ENCODE results near the gene PRM1. TPM values are rescaled to one million over a fixed set of nuclear protein-coding genes. Genes with fewer than 3 reads are reported as not detected.

Gene PRM1
- polyA plus RNA-seq, 2 donors = not detected

DNA sequence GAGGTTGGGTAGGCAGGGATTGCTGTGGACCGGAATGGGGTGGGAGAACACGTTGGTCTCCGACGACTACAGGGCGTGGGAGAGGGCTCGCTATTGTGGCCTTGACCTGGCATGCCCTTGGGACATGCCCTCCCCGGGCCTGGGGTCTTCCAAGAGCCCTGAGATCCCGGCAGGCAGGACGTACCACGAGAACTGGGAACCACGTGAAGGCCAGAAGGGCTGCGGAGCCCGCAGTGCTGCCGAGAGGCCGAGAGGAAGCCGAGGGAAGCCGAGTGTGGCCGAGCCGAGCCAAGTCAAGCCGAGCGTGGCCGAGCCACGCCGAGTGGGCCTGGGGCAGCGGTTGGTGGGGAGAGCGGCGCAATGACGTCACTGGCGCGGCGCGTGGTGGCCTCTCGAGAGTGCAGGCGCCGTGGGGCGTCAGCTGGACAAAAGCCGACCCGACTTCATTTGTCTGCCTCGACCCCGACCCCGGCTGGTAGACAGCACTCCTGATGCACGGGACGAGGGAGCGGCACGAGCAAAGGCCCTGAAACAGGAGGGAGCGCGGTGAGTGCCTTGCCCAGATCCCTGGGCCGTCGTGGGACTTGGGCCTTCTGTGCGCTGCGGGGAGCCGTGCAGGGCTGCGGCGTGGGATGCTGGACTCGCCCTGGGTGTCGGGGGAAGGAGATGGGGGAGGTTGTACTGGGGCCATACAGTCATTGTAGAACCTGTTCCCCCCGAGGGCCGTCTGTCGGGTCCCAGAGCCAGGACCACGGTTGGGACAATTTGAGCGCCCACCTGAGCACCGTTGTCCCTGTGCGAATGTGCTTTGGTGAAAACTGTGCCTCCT, 31.7 kb downstream of the PRM1 start:
- Histone ChIP-seq H3K36me3 (ENCODE audit: control insufficient read depth in 2 of 2, insufficient read depth in 2 of 2, low read length in 1 of 2) (no peaks in the 10 kb centered on the region), H3K27ac (ENCODE audit: low read depth in 2 of 2, low read length in 1 of 2) (no peak overlapping the region), H3K27me3 (ENCODE audit: control insufficient read depth in 1 of 2, insufficient read depth in 2 of 2, low read length in 2 of 2) (no peaks in the 10 kb centered on the region), H3K4me1 (ENCODE audit: control insufficient read depth in 2 of 2, insufficient read depth in 2 of 2, low read length in 1 of 2) (peaks cover 0 to under 1% of the 10 kb centered on the region in 2 donors), H3K9me3 (ENCODE audit: control insufficient read depth in 2 of 2, insufficient read depth in 1 of 2, low read depth in 1 of 2, low read length in 1 of 2) (no peaks in the 10 kb centered on the region), H3K4me3 (ENCODE audit: low read depth in 1 of 2, low read length in 2 of 2) (no peak overlapping the region)
- 93 to 94% methylated on average over 63 of the region's 63 CpGs for WGBS, 2 donors

- Histone ChIP-seq H3K4me3 (ENCODE audit: low read depth in 1 of 2, low read length in 2 of 2) (no peak overlapping the region), H3K27ac (ENCODE audit: low read depth in 2 of 2, low read length in 1 of 2) (no peak overlapping the region), H3K9me3 (ENCODE audit: control insufficient read depth in 2 of 2, insufficient read depth in 1 of 2, low read depth in 1 of 2, low read length in 1 of 2) (no peaks in the 10 kb centered on the region), H3K4me1 (ENCODE audit: control insufficient read depth in 2 of 2, insufficient read depth in 2 of 2, low read length in 1 of 2) (no peaks in the 10 kb centered on the region), H3K27me3 (ENCODE audit: control insufficient read depth in 1 of 2, insufficient read depth in 2 of 2, low read length in 2 of 2) (no peaks in the 10 kb centered on the region), H3K36me3 (ENCODE audit: control insufficient read depth in 2 of 2, insufficient read depth in 2 of 2, low read length in 1 of 2) (no peaks in the 10 kb centered on the region)
- 56 to 72% methylated on average over 8 of the region's 8 CpGs for WGBS, 2 donors
These were observed 33.0 kb downstream of the PRM1 start for GRCh38 chr16:11248133-11248532.

DNA sequence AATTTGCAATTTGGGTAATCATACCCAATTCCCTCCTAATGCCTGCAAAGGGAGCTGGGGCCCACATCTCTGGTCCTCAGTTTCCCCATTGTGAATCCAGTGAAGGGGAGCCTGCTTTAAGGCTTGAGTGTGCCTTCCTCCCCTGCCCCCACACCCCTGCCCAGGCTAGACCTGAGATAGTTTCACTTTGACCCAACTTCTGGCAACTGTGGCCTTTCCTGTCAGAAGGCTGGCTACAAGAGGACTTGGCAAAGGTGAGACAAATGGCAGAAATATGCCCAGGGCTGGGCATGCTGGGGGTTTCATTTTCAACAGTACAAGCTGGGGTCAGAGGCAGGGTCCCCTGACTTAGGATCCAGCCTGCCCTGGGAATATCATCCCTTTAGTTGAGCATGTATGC, 35.1 kb downstream of the PRM1 start:
- no peak overlapping the region for H3K4me3 ChIP-seq (ENCODE audit: low read depth in 1 of 2, low read length in 2 of 2)
- H3K4me1 ChIP-seq (ENCODE audit: control insufficient read depth in 2 of 2, insufficient read depth in 2 of 2, low read length in 1 of 2) = no peaks in the 10 kb centered on the region
- no peaks in the 10 kb centered on the region for H3K36me3 ChIP-seq (ENCODE audit: control insufficient read depth in 2 of 2, insufficient read depth in 2 of 2, low read length in 1 of 2)
- no peaks in the 10 kb centered on the region for H3K27me3 ChIP-seq (ENCODE audit: control insufficient read depth in 1 of 2, insufficient read depth in 2 of 2, low read length in 2 of 2)
- H3K27ac ChIP-seq (ENCODE audit: low read depth in 2 of 2, low read length in 1 of 2) = no peak overlapping the region
- H3K9me3 ChIP-seq (ENCODE audit: control insufficient read depth in 2 of 2, insufficient read depth in 1 of 2, low read depth in 1 of 2, low read length in 1 of 2) = no peaks in the 10 kb centered on the region

DNA sequence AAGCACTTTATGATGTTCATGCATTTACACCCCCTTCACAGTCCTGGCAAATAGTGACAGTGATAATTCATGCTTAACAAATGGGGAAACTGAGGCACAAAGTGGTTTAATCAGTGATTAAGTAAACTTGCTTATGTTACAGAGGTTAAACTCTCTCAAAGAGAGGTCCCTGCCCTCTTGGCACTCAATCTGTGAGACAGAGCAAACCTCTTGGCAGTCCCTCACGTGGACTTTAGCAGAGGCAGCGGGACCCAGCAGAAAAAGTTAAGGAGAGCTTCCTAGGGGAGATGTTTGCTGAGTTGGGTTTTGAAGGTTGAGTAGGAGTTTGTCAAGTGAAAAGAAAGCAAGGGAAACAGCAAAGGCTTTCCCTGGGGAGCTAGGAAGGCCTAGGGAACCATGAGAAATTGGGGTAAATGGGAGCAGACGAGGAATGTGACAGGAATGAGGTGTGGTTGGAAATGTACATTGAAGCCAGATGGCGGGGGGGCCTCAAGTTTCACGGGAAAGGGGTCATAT, 35.9 kb downstream of the PRM1 start:
- Histone ChIP-seq H3K4me3 (ENCODE audit: low read depth in 1 of 2, low read length in 2 of 2) (no peak overlapping the region), H3K36me3 (ENCODE audit: control insufficient read depth in 2 of 2, insufficient read depth in 2 of 2, low read length in 1 of 2) (no peaks in the 10 kb centered on the region), H3K27ac (ENCODE audit: low read depth in 2 of 2, low read length in 1 of 2) (no peak overlapping the region), H3K9me3 (ENCODE audit: control insufficient read depth in 2 of 2, insufficient read depth in 1 of 2, low read depth in 1 of 2, low read length in 1 of 2) (no peaks in the 10 kb centered on the region), H3K4me1 (ENCODE audit: control insufficient read depth in 2 of 2, insufficient read depth in 2 of 2, low read length in 1 of 2) (no peaks in the 10 kb centered on the region), H3K27me3 (ENCODE audit: control insufficient read depth in 1 of 2, insufficient read depth in 2 of 2, low read length in 2 of 2) (no peaks in the 10 kb centered on the region)
- WGBS, 2 donors = 83 to 86% methylated on average over 5 of the region's 5 CpGs

DNA sequence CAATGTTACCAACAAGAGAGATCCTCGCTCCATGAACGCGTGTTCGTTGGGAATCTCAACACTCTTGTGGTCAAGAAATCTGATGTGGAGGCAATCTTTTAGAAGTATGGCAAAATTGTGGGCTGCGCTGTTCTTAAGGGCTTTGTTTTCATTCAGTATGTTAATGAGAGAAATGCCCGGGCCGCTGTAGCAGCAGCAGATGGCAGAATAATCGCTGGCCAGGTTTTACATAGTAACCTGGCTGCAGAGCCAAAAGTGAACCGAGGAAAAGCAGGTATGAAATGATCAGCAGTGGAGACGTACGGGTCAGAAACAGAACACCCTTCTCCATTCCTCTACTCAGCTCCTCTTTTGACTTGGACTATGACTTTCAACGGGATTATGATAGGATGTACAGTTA, 38.5 kb downstream of the PRM1 start:
- Histone ChIP-seq H3K36me3 (ENCODE audit: control insufficient read depth in 2 of 2, insufficient read depth in 2 of 2, low read length in 1 of 2) (no peaks in the 10 kb centered on the region), H3K4me3 (ENCODE audit: low read depth in 1 of 2, low read length in 2 of 2) (no peak overlapping the region), H3K27me3 (ENCODE audit: control insufficient read depth in 1 of 2, insufficient read depth in 2 of 2, low read length in 2 of 2) (no peaks in the 10 kb centered on the region), H3K9me3 (ENCODE audit: control insufficient read depth in 2 of 2, insufficient read depth in 1 of 2, low read depth in 1 of 2, low read length in 1 of 2) (no peaks in the 10 kb centered on the region), H3K27ac (ENCODE audit: low read depth in 2 of 2, low read length in 1 of 2) (no peak overlapping the region), H3K4me1 (ENCODE audit: control insufficient read depth in 2 of 2, insufficient read depth in 2 of 2, low read length in 1 of 2) (no peaks in the 10 kb centered on the region)
- 81 to 89% methylated on average over 12 of the region's 12 CpGs for WGBS, 2 donors

DNA sequence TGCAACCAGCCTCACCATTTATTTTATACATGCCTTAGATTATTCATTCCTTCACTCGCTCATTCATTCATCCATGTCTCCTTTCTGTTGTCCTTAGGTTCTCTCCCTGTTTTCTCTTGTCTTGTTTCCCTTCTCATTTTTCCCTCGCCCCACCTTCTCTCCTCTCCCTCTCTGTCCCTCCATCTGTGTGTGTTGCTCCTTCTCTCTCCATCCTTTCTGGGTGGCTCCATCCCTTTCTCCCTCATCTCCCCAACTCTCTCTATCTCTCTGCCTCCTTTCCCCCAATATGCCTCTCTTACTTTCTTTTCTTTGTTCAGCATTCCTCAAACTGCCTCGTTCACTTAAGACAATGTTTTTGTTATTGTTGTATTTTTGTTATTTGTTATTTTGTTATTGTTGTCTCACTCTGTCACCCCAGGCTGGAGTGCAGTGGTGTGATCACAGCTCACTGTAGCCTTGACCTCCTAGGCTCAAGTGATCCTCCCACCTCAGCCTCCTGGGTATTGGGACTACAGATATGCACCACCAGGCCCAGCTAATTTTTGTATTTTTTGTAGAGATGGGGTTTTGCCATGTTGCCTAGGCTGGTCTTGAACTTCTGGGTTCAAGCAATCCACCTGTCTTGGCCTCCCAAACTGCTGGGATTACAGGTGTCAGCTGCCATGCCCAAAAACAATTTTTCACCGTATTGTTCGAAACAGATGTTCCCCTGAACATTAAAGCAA, 39.5 kb downstream of the PRM1 start:
- Histone ChIP-seq H3K4me3 (ENCODE audit: low read depth in 1 of 2, low read length in 2 of 2) (no peak overlapping the region), H3K9me3 (ENCODE audit: control insufficient read depth in 2 of 2, insufficient read depth in 1 of 2, low read depth in 1 of 2, low read length in 1 of 2) (no peaks in the 10 kb centered on the region), H3K36me3 (ENCODE audit: control insufficient read depth in 2 of 2, insufficient read depth in 2 of 2, low read length in 1 of 2) (no peaks in the 10 kb centered on the region), H3K4me1 (ENCODE audit: control insufficient read depth in 2 of 2, insufficient read depth in 2 of 2, low read length in 1 of 2) (no peaks in the 10 kb centered on the region), H3K27ac (ENCODE audit: low read depth in 2 of 2, low read length in 1 of 2) (no peak overlapping the region), H3K27me3 (ENCODE audit: control insufficient read depth in 1 of 2, insufficient read depth in 2 of 2, low read length in 2 of 2) (no peaks in the 10 kb centered on the region)
- WGBS, 2 donors = 88 to 95% methylated on average over 5 of the region's 5 CpGs

DNA sequence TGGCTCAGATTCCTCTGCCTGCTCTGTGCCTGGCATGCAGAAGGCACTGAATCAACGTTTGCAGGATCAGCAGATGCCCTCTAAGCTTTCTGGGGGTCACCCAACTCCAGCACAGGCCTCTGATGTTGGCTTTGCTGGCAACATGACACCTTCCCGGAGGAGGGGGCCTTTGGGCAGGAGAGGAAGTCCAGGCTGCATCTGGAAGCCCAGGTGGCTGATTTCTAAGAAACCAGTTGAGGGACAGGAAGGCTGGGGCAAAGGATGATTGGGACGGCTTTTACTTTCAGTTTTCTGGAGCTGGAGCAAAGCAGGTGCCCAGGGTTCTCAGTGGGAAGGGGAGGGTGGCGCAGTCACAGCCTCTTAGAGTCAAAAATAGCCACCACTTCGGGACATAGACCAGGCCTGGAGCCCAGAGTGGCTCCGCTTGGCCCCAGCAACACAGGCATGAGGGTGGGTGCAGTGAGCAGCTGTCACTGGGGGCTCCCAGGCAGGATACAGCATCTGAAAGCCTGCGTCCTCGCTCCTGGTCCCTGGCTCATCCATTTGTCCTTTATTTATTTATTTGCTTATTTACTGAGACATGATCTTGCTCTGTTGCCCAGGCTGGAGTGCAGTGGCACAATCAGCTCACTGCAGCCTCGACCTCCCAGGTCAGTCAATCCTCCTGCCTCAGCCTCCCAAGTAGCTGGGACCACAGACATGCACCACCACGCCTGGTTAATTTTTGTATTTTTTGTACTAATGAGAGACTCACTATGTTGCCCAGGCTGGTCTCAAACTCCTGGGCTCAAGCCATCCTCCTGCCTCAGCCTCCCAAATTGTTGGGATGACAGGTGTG, 40.3 kb downstream of the PRM1 start:
- no peaks in the 10 kb centered on the region for H3K36me3 ChIP-seq (ENCODE audit: control insufficient read depth in 2 of 2, insufficient read depth in 2 of 2, low read length in 1 of 2)
- H3K27me3 ChIP-seq (ENCODE audit: control insufficient read depth in 1 of 2, insufficient read depth in 2 of 2, low read length in 2 of 2) = no peaks in the 10 kb centered on the region
- H3K9me3 ChIP-seq (ENCODE audit: control insufficient read depth in 2 of 2, insufficient read depth in 1 of 2, low read depth in 1 of 2, low read length in 1 of 2) = no peaks in the 10 kb centered on the region
- H3K4me1 ChIP-seq (ENCODE audit: control insufficient read depth in 2 of 2, insufficient read depth in 2 of 2, low read length in 1 of 2) = no peaks in the 10 kb centered on the region
- H3K4me3 ChIP-seq (ENCODE audit: low read depth in 1 of 2, low read length in 2 of 2) = no peak overlapping the region
- WGBS, 2 donors = 72 to 74% methylated on average over 10 of the region's 10 CpGs
- H3K27ac ChIP-seq (ENCODE audit: low read depth in 2 of 2, low read length in 1 of 2) = no peak overlapping the region

GRCh38 chr16:11239644-11240632, 41.2 kb downstream of the PRM1 start:
- no peaks in the 10 kb centered on the region for H3K4me1 ChIP-seq (ENCODE audit: control insufficient read depth in 2 of 2, insufficient read depth in 2 of 2, low read length in 1 of 2)

More at GRCh38 chr16:11239644-11240632, 41.2 kb downstream of the PRM1 start:
- 81 to 85% methylated on average over 10 of the region's 10 CpGs for WGBS, 2 donors
- H3K9me3 ChIP-seq (ENCODE audit: control insufficient read depth in 2 of 2, insufficient read depth in 1 of 2, low read depth in 1 of 2, low read length in 1 of 2) = no peaks in the 10 kb centered on the region
- H3K4me3 ChIP-seq (ENCODE audit: low read depth in 1 of 2, low read length in 2 of 2) = no peak overlapping the region
- H3K27ac ChIP-seq (ENCODE audit: low read depth in 2 of 2, low read length in 1 of 2) = no peak overlapping the region
- no peaks in the 10 kb centered on the region for H3K27me3 ChIP-seq (ENCODE audit: control insufficient read depth in 1 of 2, insufficient read depth in 2 of 2, low read length in 2 of 2)
- no peaks in the 10 kb centered on the region for H3K36me3 ChIP-seq (ENCODE audit: control insufficient read depth in 2 of 2, insufficient read depth in 2 of 2, low read length in 1 of 2)
